Activated naive CD4-positive, alpha-beta T cell treated with anti-CD3 and anti-CD28 coated beads, Interleukin-2, amount 10 ng/mL, durations not matched to agents 7 days and 5 days (primary cell): ENCODE results near the gene ALDH8A1.

Experiments
- CTCF ChIA-PET: fragments of 350-600 bp; sonication (Branson Sonifier 250); formaldehyde crosslinking; loops from one replicate; lab custom pipeline; 2021; ENCODE audit warnings: antibody characterized with exemption; lab: Charles Lee
- DNase-seq: peaks from one replicate; pipeline ENCODE4 v3.0.0-alpha.2; 2020
- H3K27ac Mint-ChIP-seq: one replicate; pipeline ENCODE4 v1.8.0; 2021; ENCODE audit warnings: mild to moderate bottlenecking, moderate library complexity, mixed read lengths
- H3K27me3 Mint-ChIP-seq: one replicate; pipeline ENCODE4 v1.8.0; 2021; ENCODE audit warnings: mild to moderate bottlenecking, mixed read lengths
- H3K36me3 Mint-ChIP-seq: one replicate; pipeline ENCODE4 v1.8.0; 2021; ENCODE audit warnings: mixed read lengths
- H3K4me1 Mint-ChIP-seq: one replicate; pipeline ENCODE4 v1.8.0; 2021; ENCODE audit warnings: mixed read lengths
- H3K4me3 Mint-ChIP-seq: one replicate; pipeline ENCODE4 v1.8.0; 2021; ENCODE audit warnings: mild to moderate bottlenecking, moderate library complexity, mixed read lengths
- H3K9me3 Mint-ChIP-seq: one replicate; pipeline ENCODE4 v1.8.0; 2021; ENCODE audit warnings: mixed read lengths

The ALDH8A1 gene

GRCh38 chr6:134964451-134965203 is 14.7 kb upstream of the ALDH8A1 start:
- H3K4me1 Mint-ChIP-seq, result no peaks in the 10 kb centered on the region
- H3K4me3 Mint-ChIP-seq, result no peak overlapping the region
- H3K36me3 Mint-ChIP-seq, result peaks cover 36% of the 10 kb centered on the region
- CTCF ChIA-PET, result no interaction called here
- H3K27ac Mint-ChIP-seq, result no peak overlapping the region
- no peak for DNase-seq
- H3K27me3 Mint-ChIP-seq, result no peaks in the 10 kb centered on the region
- no peaks in the 10 kb centered on the region for H3K9me3 Mint-ChIP-seq

GRCh38 chr6:134962421-134962820 is 12.5 kb upstream of the ALDH8A1 start:
- Mint-ChIP-seq H3K4me3 (no peak overlapping the region), H3K27me3 (no peaks in the 10 kb centered on the region), H3K9me3 (no peaks in the 10 kb centered on the region), H3K4me1 (no peaks in the 10 kb centered on the region), H3K36me3 (peaks cover 48% of the 10 kb centered on the region), H3K27ac (no peak overlapping the region)
- CTCF ChIA-PET, result interaction anchor here (1.1 kb wide), 1 partner anchor 22 kb away, joined by 5 read pairs; no protein-coding TSS in a partner anchor
- DNase-seq, result no peak

DNA sequence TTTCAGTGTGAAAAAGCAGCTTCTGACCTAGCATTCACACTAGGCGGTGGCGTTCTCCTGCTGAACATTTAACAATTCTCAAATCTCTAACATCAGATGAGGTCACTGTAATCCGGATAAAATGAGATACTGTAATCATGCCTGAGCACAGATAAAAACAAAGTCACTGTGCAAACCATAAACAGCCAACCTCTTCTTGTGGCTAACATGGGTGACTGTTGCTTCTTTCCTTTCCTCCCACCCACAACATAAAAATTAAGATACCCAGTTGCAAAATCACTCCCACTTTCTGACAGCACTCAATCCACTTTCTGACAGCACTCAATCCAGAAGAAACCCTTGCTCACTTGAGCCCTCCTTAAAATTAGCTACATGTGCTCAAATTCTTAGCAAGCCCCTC is 11.5 kb upstream of the ALDH8A1 start:
- Mint-ChIP-seq H3K4me3 (no peak overlapping the region), H3K9me3 (no peaks in the 10 kb centered on the region), H3K36me3 (peaks cover 48% of the 10 kb centered on the region), H3K4me1 (no peaks in the 10 kb centered on the region), H3K27me3 (no peaks in the 10 kb centered on the region), H3K27ac (no peak overlapping the region)
- no peak for DNase-seq
- CTCF ChIA-PET, result interaction anchor here (1.1 kb wide), 1 partner anchor 21 kb away, joined by 5 read pairs; no protein-coding TSS in a partner anchor

GRCh38 chr6:134959603-134960002 is 9.7 kb upstream of the ALDH8A1 start:
- CTCF ChIA-PET, result interaction anchor here (1.7 kb wide), 1 partner anchor 19 kb away, joined by 5 read pairs; no protein-coding TSS in a partner anchor
- H3K4me1 Mint-ChIP-seq, result no peaks in the 10 kb centered on the region
- no peak for DNase-seq
- peaks cover 43% of the 10 kb centered on the region for H3K36me3 Mint-ChIP-seq
- no peak overlapping the region for H3K27ac Mint-ChIP-seq
- H3K27me3 Mint-ChIP-seq, result no peaks in the 10 kb centered on the region
- no peaks in the 10 kb centered on the region for H3K9me3 Mint-ChIP-seq
- no peak overlapping the region for H3K4me3 Mint-ChIP-seq

DNA sequence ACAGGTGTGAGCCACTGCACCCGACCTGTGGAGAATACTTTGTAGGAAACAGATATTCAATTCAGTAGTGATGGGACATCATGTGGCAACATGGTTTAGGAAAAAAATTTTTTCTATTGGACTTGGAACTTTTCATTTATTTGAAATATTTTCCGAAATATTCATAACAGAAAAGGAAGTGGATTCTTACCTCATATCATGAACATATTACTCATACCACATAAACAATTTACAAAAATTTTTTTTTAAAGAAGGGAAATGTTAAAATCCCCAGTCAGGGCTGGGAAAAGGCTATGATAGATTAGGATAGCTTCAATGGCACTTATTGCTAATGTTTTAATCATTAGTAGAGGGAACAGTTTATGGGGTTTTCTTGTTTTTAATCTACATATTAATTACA is 6.8 kb upstream of the ALDH8A1 start:
- no peaks in the 10 kb centered on the region for H3K27me3 Mint-ChIP-seq
- CTCF ChIA-PET, result no interaction called here
- no peak overlapping the region for H3K27ac Mint-ChIP-seq
- no peaks in the 10 kb centered on the region for H3K9me3 Mint-ChIP-seq
- H3K4me3 Mint-ChIP-seq, result no peak overlapping the region
- no peak for DNase-seq
- peaks cover 22% of the 10 kb centered on the region for H3K36me3 Mint-ChIP-seq
- no peaks in the 10 kb centered on the region for H3K4me1 Mint-ChIP-seq

DNA sequence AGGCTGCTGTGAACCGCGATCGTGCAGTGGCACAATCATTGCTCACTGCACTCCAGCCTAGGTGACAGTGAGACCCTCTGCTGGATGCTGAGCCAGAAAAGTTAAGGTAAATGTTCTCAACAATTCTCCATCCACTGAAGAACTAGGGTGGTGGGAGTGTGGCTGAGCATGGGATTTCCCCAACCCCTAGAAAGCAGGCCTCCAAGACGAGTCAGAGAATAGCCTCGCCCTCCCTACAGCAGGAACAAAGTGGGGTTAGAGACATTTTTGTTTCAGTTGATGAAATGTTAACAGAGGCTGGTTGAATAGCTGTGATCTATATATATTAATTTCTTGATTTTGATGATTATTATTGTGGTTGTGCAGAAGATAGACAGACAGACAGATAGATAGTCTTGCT is 6.1 kb upstream of the ALDH8A1 start:
- H3K27me3 Mint-ChIP-seq, result no peaks in the 10 kb centered on the region
- no peaks in the 10 kb centered on the region for H3K9me3 Mint-ChIP-seq
- H3K36me3 Mint-ChIP-seq, result peaks cover 16% of the 10 kb centered on the region
- CTCF ChIA-PET, result no interaction called here
- H3K27ac Mint-ChIP-seq, result no peak overlapping the region
- no peak overlapping the region for H3K4me3 Mint-ChIP-seq
- no peak for DNase-seq
- no peaks in the 10 kb centered on the region for H3K4me1 Mint-ChIP-seq

- H3K9me3 Mint-ChIP-seq, result no peaks in the 10 kb centered on the region
- no peaks in the 10 kb centered on the region for H3K4me1 Mint-ChIP-seq
- no peaks in the 10 kb centered on the region for H3K27me3 Mint-ChIP-seq
- H3K27ac Mint-ChIP-seq, result no peak overlapping the region
- H3K4me3 Mint-ChIP-seq, result no peak overlapping the region
- no peak for DNase-seq
- CTCF ChIA-PET, result interaction anchor here (0.5 to 2.0 kb wide), 2 partner anchors 14 to 706 kb away, joined by 3 to 5 read pairs; no protein-coding TSS in a partner anchor
- H3K36me3 Mint-ChIP-seq, result peaks cover 10% of the 10 kb centered on the region
These were observed 4.5 kb upstream of the ALDH8A1 start for GRCh38 chr6:134954272-134955000.

DNA sequence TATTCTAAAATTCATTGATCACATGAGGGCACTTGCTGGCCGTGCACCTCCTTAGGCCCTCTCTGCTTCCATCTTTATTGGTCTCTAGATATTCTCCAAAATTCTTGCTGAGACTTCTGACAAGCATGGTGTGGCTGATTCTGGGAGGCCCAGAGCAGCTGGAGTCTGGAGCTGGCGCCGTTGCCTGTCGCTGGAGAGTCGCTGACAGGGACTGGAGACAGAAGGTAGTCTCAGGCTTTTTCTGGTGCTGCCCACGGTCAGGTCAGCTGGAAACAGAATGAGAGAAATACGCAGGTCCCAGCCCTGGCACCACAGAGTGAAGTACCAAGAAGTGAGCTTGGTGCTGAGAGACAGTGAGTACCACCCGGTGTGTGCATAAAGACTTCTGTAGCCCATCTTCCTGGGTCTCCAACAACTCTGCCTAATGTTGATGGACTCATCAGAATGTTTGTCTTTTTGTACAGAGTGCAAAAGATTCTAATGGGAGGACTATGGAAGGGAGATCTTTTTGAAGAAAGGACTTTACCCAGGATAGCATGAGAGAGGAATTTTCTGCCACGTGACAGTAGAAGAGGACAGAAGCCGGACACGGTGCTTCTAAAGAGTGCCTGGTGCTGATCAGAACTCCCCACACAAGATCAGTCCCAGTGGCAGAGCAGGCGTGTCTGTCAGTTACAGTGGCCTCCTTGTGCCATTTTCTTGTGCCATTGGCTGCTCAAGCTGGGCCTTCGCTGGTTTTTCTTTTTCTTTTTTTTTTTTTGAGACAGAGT is 1.8 kb upstream of the ALDH8A1 start:
- no peak overlapping the region for H3K4me3 Mint-ChIP-seq
- no peak overlapping the region for H3K27ac Mint-ChIP-seq
- no peak for DNase-seq
- H3K27me3 Mint-ChIP-seq, result no peaks in the 10 kb centered on the region
- H3K36me3 Mint-ChIP-seq, result no peaks in the 10 kb centered on the region
- H3K4me1 Mint-ChIP-seq, result no peaks in the 10 kb centered on the region
- no peaks in the 10 kb centered on the region for H3K9me3 Mint-ChIP-seq
- CTCF ChIA-PET, result interaction anchor here (2.0 kb wide), 1 partner anchor 11 kb away, joined by 5 read pairs; no protein-coding TSS in a partner anchor

DNA sequence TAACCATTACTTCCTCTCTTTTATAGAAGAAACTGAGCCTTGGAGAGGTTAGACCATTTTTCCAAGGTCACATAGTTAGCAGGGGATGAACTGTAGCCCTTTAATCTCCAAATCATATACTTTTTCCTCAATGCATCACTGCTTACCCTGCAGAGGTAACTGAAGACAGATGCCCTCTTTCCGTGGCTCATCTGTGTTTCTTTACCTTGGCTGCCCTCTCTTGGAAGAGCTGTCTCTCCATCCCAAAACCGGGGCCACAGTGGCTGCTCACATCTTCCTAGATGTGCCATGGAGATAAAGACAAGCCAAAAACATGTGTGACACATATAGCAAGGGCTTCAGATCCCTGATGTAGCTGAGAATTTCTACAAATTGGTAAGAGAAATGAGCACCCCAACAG is 581 bp upstream of the ALDH8A1 start:
- DNase-seq, result no peak
- no peaks in the 10 kb centered on the region for H3K9me3 Mint-ChIP-seq
- H3K27me3 Mint-ChIP-seq, result no peaks in the 10 kb centered on the region
- no peak overlapping the region for H3K27ac Mint-ChIP-seq
- CTCF ChIA-PET, result interaction anchor here (2.0 kb wide), 1 partner anchor 10 kb away, joined by 4 read pairs; no protein-coding TSS in a partner anchor
- no peaks in the 10 kb centered on the region for H3K36me3 Mint-ChIP-seq
- H3K4me3 Mint-ChIP-seq, result no peak overlapping the region
- H3K4me1 Mint-ChIP-seq, result no peaks in the 10 kb centered on the region

- CTCF ChIA-PET, result interaction anchor here (2.0 kb wide), 1 partner anchor 8 kb away, joined by 4 read pairs; no protein-coding TSS in a partner anchor
- no peaks in the 10 kb centered on the region for H3K9me3 Mint-ChIP-seq
- H3K27me3 Mint-ChIP-seq, result no peaks in the 10 kb centered on the region
- no peaks in the 10 kb centered on the region for H3K4me1 Mint-ChIP-seq
- no peak overlapping the region for H3K27ac Mint-ChIP-seq
- no peak for DNase-seq
- H3K4me3 Mint-ChIP-seq, result no peak overlapping the region
- no peaks in the 10 kb centered on the region for H3K36me3 Mint-ChIP-seq
These were observed 1.2 kb downstream of the ALDH8A1 start for GRCh38 chr6:134948691-134949090.

DNA sequence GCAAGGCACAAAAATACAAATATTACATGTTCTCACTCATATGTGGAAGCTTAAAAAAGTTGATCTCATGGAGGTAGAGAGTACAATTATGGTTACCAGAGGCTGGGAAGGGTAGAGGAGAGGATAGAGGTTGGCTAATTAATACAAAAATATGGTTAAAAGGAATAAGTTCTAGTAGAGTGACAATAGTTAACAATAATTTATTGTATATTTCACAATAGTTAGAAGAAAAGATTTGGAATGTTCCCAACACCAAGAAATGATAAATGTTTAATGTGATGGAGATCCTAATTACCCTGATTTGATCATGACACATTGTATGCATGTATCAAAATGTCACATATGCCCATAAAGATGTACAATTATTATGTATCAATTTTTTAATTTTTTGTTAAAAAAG is 1.8 kb downstream of the ALDH8A1 start:
- CTCF ChIA-PET, result no interaction called here

DNA sequence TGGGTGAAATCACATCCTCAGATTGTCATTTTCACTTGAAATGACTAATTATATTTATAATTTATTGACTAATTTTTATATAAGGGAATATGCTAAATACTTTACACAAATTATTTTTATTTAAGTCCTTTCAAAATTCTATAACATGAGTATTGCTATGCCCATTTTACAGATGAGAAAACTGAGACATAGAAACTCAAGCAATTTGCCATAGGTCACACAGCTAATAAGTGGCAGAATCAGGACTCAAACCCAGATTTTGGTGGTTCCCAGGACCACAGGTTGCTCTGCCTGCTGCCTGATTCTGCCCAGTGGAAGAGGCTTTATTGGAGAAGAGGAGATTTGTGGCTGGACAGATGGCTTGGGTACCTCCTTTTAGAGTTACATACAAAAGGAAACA is 4.9 kb downstream of the ALDH8A1 start:
- CTCF ChIA-PET, result no interaction called here
- no peak overlapping the region for H3K4me3 Mint-ChIP-seq
- no peaks in the 10 kb centered on the region for H3K9me3 Mint-ChIP-seq
- no peaks in the 10 kb centered on the region for H3K4me1 Mint-ChIP-seq
- DNase-seq, result no peak
- H3K36me3 Mint-ChIP-seq, result no peaks in the 10 kb centered on the region
- no peaks in the 10 kb centered on the region for H3K27me3 Mint-ChIP-seq
- H3K27ac Mint-ChIP-seq, result no peak overlapping the region

More for the DNA sequence above, 1.8 kb downstream of the ALDH8A1 start:
- no peak for DNase-seq
- H3K4me1 Mint-ChIP-seq, result no peaks in the 10 kb centered on the region
- no peak overlapping the region for H3K4me3 Mint-ChIP-seq
- no peaks in the 10 kb centered on the region for H3K36me3 Mint-ChIP-seq
- no peaks in the 10 kb centered on the region for H3K9me3 Mint-ChIP-seq
- H3K27me3 Mint-ChIP-seq, result no peaks in the 10 kb centered on the region
- H3K27ac Mint-ChIP-seq, result no peak overlapping the region

DNA sequence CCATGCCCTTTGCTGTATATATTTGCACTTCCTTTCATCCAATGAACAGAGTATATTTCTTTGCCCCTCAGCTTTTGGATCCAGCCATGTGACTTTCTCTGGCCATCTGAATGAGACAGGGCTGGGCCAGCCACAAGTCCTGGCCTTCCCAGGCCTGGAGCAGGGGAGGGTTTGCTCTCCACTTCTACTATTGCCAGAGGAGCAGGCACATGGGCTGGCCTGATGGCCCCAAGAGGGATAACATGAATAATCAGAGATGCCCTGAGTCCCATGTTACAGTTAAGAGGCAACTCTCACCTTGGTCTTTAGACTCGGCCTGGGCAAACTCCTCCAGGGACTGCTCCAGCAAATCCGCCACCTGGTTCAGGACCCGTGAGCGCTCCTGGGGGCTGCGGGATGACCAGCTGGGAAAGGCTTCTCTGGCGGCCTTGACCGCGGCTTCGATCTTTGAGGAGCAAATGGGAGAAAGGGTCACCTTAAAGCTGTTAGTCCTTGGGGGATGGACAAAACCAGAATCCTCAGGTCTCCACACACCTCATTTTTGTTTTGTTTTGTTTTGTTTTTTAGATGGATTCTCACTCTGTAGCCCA is 6.3 kb downstream of the ALDH8A1 start:
- CTCF ChIA-PET, result no interaction called here
- no peak overlapping the region for H3K27ac Mint-ChIP-seq
- peaks cover 8% of the 10 kb centered on the region for H3K4me1 Mint-ChIP-seq
- DNase-seq, result no peak
- no peaks in the 10 kb centered on the region for H3K27me3 Mint-ChIP-seq
- no peak overlapping the region for H3K4me3 Mint-ChIP-seq
- no peaks in the 10 kb centered on the region for H3K36me3 Mint-ChIP-seq
- H3K9me3 Mint-ChIP-seq, result no peaks in the 10 kb centered on the region

GRCh38 chr6:134938896-134939295 is 11.0 kb downstream of the ALDH8A1 start:
- Mint-ChIP-seq H3K4me3 (no peak overlapping the region), H3K9me3 (no peaks in the 10 kb centered on the region), H3K27me3 (no peaks in the 10 kb centered on the region), H3K4me1 (peaks cover 11% of the 10 kb centered on the region), H3K36me3 (no peaks in the 10 kb centered on the region), H3K27ac (no peak overlapping the region)
- peak; percentile 58 for DNase-seq
- CTCF ChIA-PET, result interaction anchor here (0.7 to 3.3 kb wide), 8 partner anchors 11 to 815 kb away, joined by 3 to 24 read pairs (median 17); no protein-coding TSS in a partner anchor
